GM23338 (cell line): ENCODE results near the gene PXMP4.

Experiments used
- CTCF ChIP-seq, 2 experiments: fragments of 200-600 bp in 1 of 2; sonication (generic) in 1 of 2; conservative IDR thresholded peaks; 2 replicates each; pipeline versions ENCODE4 v1.5.1 to v1.6.1; 2016 to 2017; ENCODE audit warnings: antibody characterized with exemption in 2 of 2, low read depth in 2 of 2, mild to moderate bottlenecking in 2 of 2, moderate library complexity in 1 of 2
- EZH2 ChIP-seq: fragments of 200-600 bp; sonication (generic); IDR thresholded peaks from one replicate; pipeline ENCODE4 v1.8.0; 2017; ENCODE audit warnings: antibody characterized with exemption, mild to moderate bottlenecking, low read depth; ENCODE audit not compliant: unreplicated experiment
- EZH2phosphoT487 ChIP-seq: fragments of 200-600 bp; sonication (generic); IDR thresholded peaks from one replicate; pipeline ENCODE4 v1.8.1; 2018; ENCODE audit warnings: antibody characterized with exemption; ENCODE audit not compliant: unreplicated experiment
- POLR2AphosphoS5 ChIP-seq: IDR thresholded peaks from 2 replicates; pipeline ENCODE4 v1.6.1; 2016; ENCODE audit warnings: antibody characterized with exemption, low read depth
- REST ChIP-seq: IDR thresholded peaks from one replicate; pipeline ENCODE4 v1.6.1; 2018; ENCODE audit warnings: antibody characterized with exemption; ENCODE audit not compliant: unreplicated experiment
- ZNF114 ChIP-seq: fragments of 250-450 bp; sonication (Bioruptor Pico); IDR thresholded peaks from 2 replicates; pipeline ENCODE4 v1.5.0; 2020; ENCODE audit warnings: mild to moderate bottlenecking, moderate library complexity

- TF ChIP-seq REST (no peak), CTCF (conservative IDR thresholded peaks at IDR 0.05; ENCODE audit: low read depth in 2 of 2) (no peak), POLR2AphosphoS5 (no peak), EZH2 (no peak), EZH2phosphoT487 (no peak), ZNF114 (CRISPR knock-in tag) (no peak)
Observed at GRCh38 chr20:33753143-33753542, 33.0 kb upstream of the PXMP4 start.
